Peyer's patch (tissue), 4 donors: ENCODE measurements around the gene VSTM4.

ENCODE experiments used
- POLR2A ChIP-seq, 2 donors: fragments of 450-650 bp; IDR thresholded peaks; one replicate each; pipeline ENCODE4 v1.5.1; 2017; ENCODE audit warnings: antibody characterized with exemption in 2 of 2, mild to moderate bottlenecking in 2 of 2, moderate library complexity in 2 of 2
- TF ChIP-seq, protein P1 (sequence below), 6 experiments: fragments of 450-650 bp in 4 of 6; fragments of 200-600 bp in 2 of 6; sonication (generic) in 1 of 6; IDR thresholded peaks; one replicate each; pipeline ENCODE4 v1.5.1; 2017 to 2019; ENCODE audit warnings: antibody characterized with exemption in 6 of 6, mild to moderate bottlenecking in 3 of 6, moderate library complexity in 1 of 6

DNA sequence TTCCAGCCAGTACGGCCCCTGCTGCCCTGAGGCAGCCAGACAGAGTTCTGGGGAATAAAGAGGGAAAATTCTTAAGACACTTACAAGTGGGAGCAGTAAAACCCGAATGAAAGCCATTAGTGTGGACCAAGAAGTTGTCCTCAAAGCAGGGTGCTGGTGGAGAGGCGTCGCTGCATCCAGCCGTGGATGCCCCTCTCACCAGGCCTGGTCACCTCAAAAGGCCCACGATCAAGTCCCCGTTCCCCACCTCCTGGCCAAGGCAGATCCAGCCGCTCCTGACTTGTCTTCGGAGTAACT, 656 bp downstream of the VSTM4 start:
- TF ChIP-seq, protein P1, sequence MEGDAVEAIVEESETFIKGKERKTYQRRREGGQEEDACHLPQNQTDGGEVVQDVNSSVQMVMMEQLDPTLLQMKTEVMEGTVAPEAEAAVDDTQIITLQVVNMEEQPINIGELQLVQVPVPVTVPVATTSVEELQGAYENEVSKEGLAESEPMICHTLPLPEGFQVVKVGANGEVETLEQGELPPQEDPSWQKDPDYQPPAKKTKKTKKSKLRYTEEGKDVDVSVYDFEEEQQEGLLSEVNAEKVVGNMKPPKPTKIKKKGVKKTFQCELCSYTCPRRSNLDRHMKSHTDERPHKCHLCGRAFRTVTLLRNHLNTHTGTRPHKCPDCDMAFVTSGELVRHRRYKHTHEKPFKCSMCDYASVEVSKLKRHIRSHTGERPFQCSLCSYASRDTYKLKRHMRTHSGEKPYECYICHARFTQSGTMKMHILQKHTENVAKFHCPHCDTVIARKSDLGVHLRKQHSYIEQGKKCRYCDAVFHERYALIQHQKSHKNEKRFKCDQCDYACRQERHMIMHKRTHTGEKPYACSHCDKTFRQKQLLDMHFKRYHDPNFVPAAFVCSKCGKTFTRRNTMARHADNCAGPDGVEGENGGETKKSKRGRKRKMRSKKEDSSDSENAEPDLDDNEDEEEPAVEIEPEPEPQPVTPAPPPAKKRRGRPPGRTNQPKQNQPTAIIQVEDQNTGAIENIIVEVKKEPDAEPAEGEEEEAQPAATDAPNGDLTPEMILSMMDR (IDR thresholded peaks at IDR 0.05), result no peak
- no peak for TF ChIP-seq POLR2A (IDR thresholded peaks at IDR 0.05)
